ENCODE results near the gene EHD2.

GRCh38 chr19:47671499-47671898 lies 41.7 kb upstream of the EHD2 start:
- TF ChIP-seq ZNF274 (IDR thresholded peaks at IDR 0.05; ENCODE audit: low read depth, low read length) (no peak), YY1 (IDR thresholded peaks at IDR 0.05; ENCODE audit: insufficient read depth, insufficient read length) (no peak), SUZ12 (IDR thresholded peaks at IDR 0.05; ENCODE audit: extremely low read depth, insufficient read depth, insufficient read length) (no peak)
